HCT116 (cell line): ENCODE measurements around the gene AXL. TPM values are rescaled to one million over a fixed set of nuclear protein-coding genes. Genes with fewer than 3 reads are reported as not detected.

Experiments
- ATAC-seq: fragments of 200-7000 bp; cut with Tn5 transposase; 2 replicates; pipeline ENCODE4 v1.9.1; 2020; ENCODE audit warnings: mild to moderate bottlenecking, moderate library complexity
- BruUV-seq: library from RNA; stranded (reverse); fragments of 400-500 nt; replicated peaks from 2 replicates; lab custom pipeline; 2021; lab: Mats Ljungman, UMichigan
- CTCF ChIA-PET: fragments of 300-600 bp; sonication (Branson Sonifier 250); formaldehyde crosslinking; loops from one replicate; lab custom pipeline; 2021; ENCODE audit warnings: antibody characterized with exemption; lab: Charles Lee
- POLR2A ChIA-PET: fragments of 300-600, 350-600 bp; sonication (Branson Sonifier 250); formaldehyde crosslinking; loops from one replicate; lab custom pipeline; 2021; ENCODE audit warnings: antibody characterized with exemption; lab: Charles Lee
- RAD21 ChIA-PET, 2 experiments: fragments of 300-600 bp; sonication (Branson Sonifier 250); formaldehyde crosslinking; loops; one replicate each; lab custom pipeline; 2023; ENCODE audit warnings: low total read pairs in 2 of 2; ENCODE audit not compliant: uncharacterized antibody in 2 of 2, unreplicated experiment in 2 of 2, low non-redundant PET in 1 of 2; lab: Charles Lee
- DNase-seq: peaks from one replicate; pipeline ENCODE4 v3.0.0-alpha.2; 2010; ENCODE audit warnings: low read depth, low spot score
- H2AFZ ChIP-seq: fragments of 200-600 bp; shearing (Covaris generic), sonication (generic); 2 replicates; pipeline ENCODE4 v1.6.1; 2017; ENCODE audit warnings: low read depth, mixed run types, mixed read lengths, antibody characterized with exemption, low read length; ENCODE audit not compliant: poor library complexity, severe bottlenecking
- H3K27ac ChIP-seq: 2 replicates; pipeline ENCODE4 v1.5.1; 2012; ENCODE audit warnings: low read depth, low read length
- H3K27me3 ChIP-seq: fragments of 200-600 bp; sonication (generic); 2 replicates; pipeline ENCODE4 v1.6.1; 2016; ENCODE audit warnings: mixed run types, low read length, mixed read lengths; ENCODE audit not compliant: insufficient read depth
- H3K36me3 ChIP-seq, 2 experiments: fragments of 200-500 bp in 1 of 2; fragments of 200-600 bp in 1 of 2; sonication (Bioruptor generic) in 1 of 2; sonication (generic) in 1 of 2; 2 replicates each; pipeline versions ENCODE4 v1.5.1 to v1.6.1; 2014 to 2016; ENCODE audit warnings: low read length in 2 of 2, inconsistent platforms in 1 of 2, mixed read lengths in 1 of 2, mixed run types in 1 of 2; ENCODE audit not compliant: insufficient read depth in 2 of 2, control insufficient read depth in 1 of 2
- H3K4me1 ChIP-seq, 2 experiments: fragments of 200-600 bp in 1 of 2; sonication (generic) in 1 of 2; 2 replicates each; pipeline versions ENCODE4 v1.5.1 to v1.6.1; 2012 to 2017; ENCODE audit warnings: low read length in 2 of 2, inconsistent platforms in 1 of 2, mild to moderate bottlenecking in 1 of 2, mixed read lengths in 1 of 2, mixed run types in 1 of 2, moderate library complexity in 1 of 2; ENCODE audit not compliant: insufficient read depth in 2 of 2, control insufficient read depth in 1 of 2
- H3K4me2 ChIP-seq: fragments of 200-600 bp; sonication (generic); 2 replicates; pipeline ENCODE4 v1.6.1; 2017; ENCODE audit warnings: mixed run types, low read length, mixed read lengths
- H3K4me3 ChIP-seq, 2 experiments: fragments of 200-600 bp in 1 of 2; sonication (generic) in 1 of 2; replicated peaks in 1 of 2; 2 replicates each; pipeline ENCODE4 v1.5.1; 2011 to 2016; ENCODE audit warnings: low read length in 2 of 2, control low read depth in 1 of 2, low read depth in 1 of 2, mild to moderate bottlenecking in 1 of 2, mixed read lengths in 1 of 2, mixed run types in 1 of 2
- H3K79me2 ChIP-seq: fragments of 200-600 bp; sonication (generic); 2 replicates; pipeline ENCODE4 v1.6.1; 2017; ENCODE audit warnings: mild to moderate bottlenecking, mixed run types, low read length, moderate library complexity, mixed read lengths; ENCODE audit not compliant: insufficient read depth
- H3K9ac ChIP-seq: fragments of 200-600 bp; sonication (generic); 2 replicates; pipeline ENCODE4 v1.6.1; 2016; ENCODE audit warnings: low read length, mixed read lengths
- H3K9me2 ChIP-seq: fragments of 200-600 bp; sonication (generic), shearing (Covaris generic); 2 replicates; pipeline ENCODE4 v1.6.1; 2017; ENCODE audit warnings: mixed run types, mild to moderate bottlenecking, moderate library complexity; ENCODE audit not compliant: insufficient read depth
- H3K9me3 ChIP-seq, 2 experiments: fragments of 200-500 bp in 1 of 2; fragments of 200-600 bp in 1 of 2; sonication (Bioruptor generic) in 1 of 2; sonication (generic) in 1 of 2; 2 replicates each; pipeline ENCODE4 v1.6.1; 2014 to 2017; ENCODE audit warnings: low read length in 2 of 2, mixed read lengths in 2 of 2, inconsistent platforms in 1 of 2, low read depth in 1 of 2, mild to moderate bottlenecking in 1 of 2, mixed run types in 1 of 2, moderate library complexity in 1 of 2; ENCODE audit not compliant: control insufficient read depth in 1 of 2, insufficient read depth in 1 of 2
- H4K20me1 ChIP-seq: fragments of 200-600 bp; sonication (generic), shearing (Covaris generic); 2 replicates; pipeline ENCODE4 v1.6.1; 2017; ENCODE audit warnings: mixed run types, mild to moderate bottlenecking, moderate library complexity; ENCODE audit not compliant: insufficient read depth
- ATF3 ChIP-seq: IDR thresholded peaks from 2 replicates; pipeline ENCODE4 v1.6.1; 2012
- CEBPB ChIP-seq: IDR thresholded peaks from 2 replicates; pipeline ENCODE4 v1.6.1; 2012; ENCODE audit warnings: low read depth
- CTCF ChIP-seq, 3 experiments: fragments of 200-600 bp in 1 of 3; sonication (generic) in 1 of 3; IDR thresholded peaks in 2 of 3; conservative IDR thresholded peaks in 1 of 3; 2 replicates each; pipeline ENCODE4 v1.5.1; 2012 to 2017; ENCODE audit warnings: low read depth in 2 of 3, low read length in 2 of 3, antibody characterized with exemption in 1 of 3, borderline replicate concordance in 1 of 3, control low read depth in 1 of 3, mild to moderate bottlenecking in 1 of 3, mixed read lengths in 1 of 3, mixed run types in 1 of 3, moderate library complexity in 1 of 3; ENCODE audit not compliant: insufficient read depth in 1 of 3
- EZH2 ChIP-seq: fragments of 200-600 bp; sonication (generic); IDR thresholded peaks from 2 replicates; pipeline ENCODE4 v1.6.1; 2017; ENCODE audit warnings: antibody characterized with exemption, mixed run types
- EZH2phosphoT487 ChIP-seq: fragments of 200-600 bp; IDR thresholded peaks from 2 replicates; pipeline ENCODE4 v1.6.1; 2018; ENCODE audit warnings: antibody characterized with exemption, borderline replicate concordance
- FOSL1 ChIP-seq: IDR thresholded peaks from 2 replicates; pipeline ENCODE4 v1.6.1; 2012; ENCODE audit warnings: low read depth
- POLR2A ChIP-seq: IDR thresholded peaks from 2 replicates; pipeline ENCODE4 v1.7.0; 2011; ENCODE audit warnings: borderline replicate concordance; ENCODE audit not compliant: insufficient read depth, insufficient read length; ENCODE audit errors: extremely low read depth
- POLR2AphosphoS5 ChIP-seq: IDR thresholded peaks from 2 replicates; pipeline ENCODE4 v1.6.1; 2011; ENCODE audit warnings: mild to moderate bottlenecking, low read depth, low read length, moderate library complexity
- REST ChIP-seq: IDR thresholded peaks from 2 replicates; pipeline ENCODE4 v1.6.1; 2012; ENCODE audit warnings: low read depth
- SIN3A ChIP-seq: IDR thresholded peaks from 2 replicates; pipeline ENCODE4 v1.6.1; 2012; ENCODE audit warnings: low read depth
- SP1 ChIP-seq: IDR thresholded peaks from 2 replicates; pipeline ENCODE4 v1.6.1; 2012; ENCODE audit warnings: low read depth
- ZBTB33 ChIP-seq: IDR thresholded peaks from 2 replicates; pipeline ENCODE4 v1.6.1; 2011; ENCODE audit warnings: mild to moderate bottlenecking, low read length, moderate library complexity; ENCODE audit not compliant: insufficient replicate concordance; ENCODE audit errors: extremely low read depth
- intact Hi-C: fragments of 100-400 bp; cut with micrococcal nuclease; formaldehyde crosslinking; loops from 2 replicates; pipeline ENCODE4 v1.10.0; 2022
- total RNA-seq: library from RNA; stranded (reverse); gene quantifications from one replicate; pipeline ENCODE4 v1.2.1, GENCODE V29; 2021; ENCODE audit not compliant: unreplicated experiment

The AXL gene
- total RNA-seq, 1 experiment from 2014 or later, result 47.4 TPM

GRCh38 chr19:41295499-41295898 is 76.5 kb downstream of the AXL start:
- Histone ChIP-seq H3K9me2 (no peaks in the 10 kb centered on the region), H4K20me1 (no peaks in the 10 kb centered on the region), H3K27ac (no peak overlapping the region), H3K4me1 (no peaks in the 10 kb centered on the region), H3K36me3 (peaks cover 80 to 97% of the 10 kb centered on the region in 2 experiments), H3K79me2 (peaks cover 57% of the 10 kb centered on the region), H3K27me3 (no peaks in the 10 kb centered on the region), H3K9me3 (no peaks in the 10 kb centered on the region), H3K9ac (no peak overlapping the region), H3K4me2 (no peak overlapping the region), H3K4me3 (no peak overlapping the region), H2AFZ (no peak overlapping the region)
- no TSS peak for BruUV-seq
- intact Hi-C loops, result no loop called here
- ATAC-seq (no peak), DNase-seq (no peak)
- TF ChIP-seq SIN3A, result no peak
- no peak for TF ChIP-seq CEBPB
- no peak for TF ChIP-seq POLR2A
- TF ChIP-seq ATF3, result no peak
- no peak for TF ChIP-seq POLR2AphosphoS5
- no peak for TF ChIP-seq EZH2phosphoT487
- TF ChIP-seq EZH2, result no peak
- no peak for TF ChIP-seq ZBTB33
- ChIA-PET POLR2A (no interaction called here), RAD21 (no interaction called here), CTCF (no interaction called here)

- ChIA-PET POLR2A (no interaction called here), CTCF (no interaction called here), RAD21 (no interaction called here)
- ATAC-seq (no peak), DNase-seq (no peak)
- Histone ChIP-seq H3K9me2 (no peaks in the 10 kb centered on the region), H3K4me2 (no peak overlapping the region), H3K27me3 (no peaks in the 10 kb centered on the region), H3K9ac (no peak overlapping the region), H3K36me3 (peaks cover 82 to 98% of the 10 kb centered on the region in 2 experiments), H3K4me1 (no peaks in the 10 kb centered on the region), H3K27ac (no peak overlapping the region), H4K20me1 (no peaks in the 10 kb centered on the region), H3K4me3 (no peak overlapping the region), H3K9me3 (no peaks in the 10 kb centered on the region), H2AFZ (no peak overlapping the region), H3K79me2 (peaks cover 51% of the 10 kb centered on the region)
- BruUV-seq, result no TSS peak
- intact Hi-C loops, result no loop called here
- TF ChIP-seq SP1 (no peak), POLR2AphosphoS5 (no peak), EZH2 (no peak), REST (no peak), FOSL1 (no peak), ATF3 (no peak), CTCF (IDR thresholded peaks at IDR 0.05 in 2 of 3, conservative IDR thresholded peaks at IDR 0.05 in 1 of 3; ENCODE audit: borderline replicate concordance in 1 of 3, insufficient read depth in 1 of 3, low read depth in 2 of 3, low read length in 2 of 3) (no peak), SIN3A (no peak)
These were observed 77.4 kb downstream of the AXL start for GRCh38 chr19:41296433-41296871.
